ENCODE data around the gene LAMTOR4. TPM values are rescaled to one million over a fixed set of nuclear protein-coding genes. Genes with fewer than 3 reads are reported as not detected.

Gene LAMTOR4
- total and polyA plus RNA-seq, 10 of the 15 experiments (the other 5 are each of a cell fraction or from before 2014, with no cell fraction given), result 73.4 to 297 (median 196) TPM

GRCh38 chr7:100171087-100171681, 22.5 kb downstream of the LAMTOR4 start:
- Histone ChIP-seq H3K27me3 (replicated peaks in 1 of 2; ENCODE audit: control insufficient read depth in 2 of 2, insufficient read depth in 2 of 2, low read length in 1 of 2) (peaks cover 4 to 6% of the 10 kb centered on the region in 2 experiments; a peak in 3 of 4 replicates), H3K4me1 (ENCODE audit: control insufficient read depth, insufficient read depth, low read length) (peaks cover 49% of the 10 kb centered on the region), H3K4me2 (ENCODE audit: control insufficient read depth, insufficient read depth) (peak overlapping the region; percentile 72), H3K4me3 (peak overlapping the region; percentile 39; the same call in 1 of the 2 replicates), H3K27ac (ENCODE audit: control insufficient read depth, insufficient read depth) (no peak overlapping the region), H2AFZ (ENCODE audit: control insufficient read depth, low read depth, low read length) (peak overlapping the region; percentile 26), H3K9ac (ENCODE audit: control insufficient read depth, insufficient read depth, low read length) (no peak overlapping the region), H3K36me3 (ENCODE audit: control insufficient read depth in 2 of 2, insufficient read depth in 2 of 2, low read length in 1 of 2) (no peaks in the 10 kb centered on the region), H3K9me3 (replicated peaks; ENCODE audit: control insufficient read depth, insufficient read depth, low read length) (no peaks in the 10 kb centered on the region), H3K79me2 (ENCODE audit: control insufficient read depth, insufficient read depth, low read length) (no peaks in the 10 kb centered on the region), H4K20me1 (ENCODE audit: control insufficient read depth, insufficient read depth) (no peaks in the 10 kb centered on the region)
- RAD21 ChIA-PET (ENCODE audit: unreplicated experiment), result interaction anchor here (1.5 kb wide), 1 partner anchor 40 kb away, joined by 5 read pairs; no protein-coding TSS in a partner anchor
- CTCF ChIA-PET, result interaction anchor here (1.2 kb wide), 1 partner anchor 19 kb away, joined by 4 read pairs; no protein-coding TSS in a partner anchor
- POLR2A ChIA-PET, result interaction anchor here (0.5 to 0.9 kb wide), 4 partner anchors 14 to 90 kb away, joined by 3 to 5 read pairs (median 3); no protein-coding TSS in a partner anchor
- 9% methylated on average over 22 of the region's 61 CpGs for WGBS (ENCODE audit: insufficient coverage, insufficient replicate concordance, low lambda C conversion rate, missing lambda C conversion rate)
- SMC1A ChIA-PET (ENCODE audit: uncharacterized antibody, unreplicated experiment), result interaction anchor here (1.1 kb wide), 1 partner anchor 10 kb away, joined by 3 read pairs; no protein-coding TSS in a partner anchor
- FAIRE-seq, result no peak
- ATAC-seq, result peak; percentile 50
- no peak for TF ChIP-seq HCFC1 (IDR thresholded peaks at IDR 0.05; ENCODE audit: low read length)
- TF ChIP-seq E4F1 (IDR thresholded peaks at IDR 0.05; ENCODE audit: borderline replicate concordance, partially characterized antibody), result no peak
- TF ChIP-seq SMAD1 (IDR thresholded peaks at IDR 0.05; ENCODE audit: low read depth, partially characterized antibody), result no peak
- no peak for TF ChIP-seq SREBF2 (IDR thresholded peaks at IDR 0.05; ENCODE audit: low read length)
- TF ChIP-seq MYC (IDR thresholded peaks at IDR 0.05; ENCODE audit: insufficient read depth, insufficient read length, insufficient replicate concordance, low read length, severe bottlenecking), result no peak
- no peak for TF ChIP-seq ZSCAN29 (IDR thresholded peaks at IDR 0.05)
- TF ChIP-seq ZNF207 (IDR thresholded peaks at IDR 0.05; ENCODE audit: borderline replicate concordance), result no peak
- no peak for TF ChIP-seq RAD21 (IDR thresholded peaks at IDR 0.05; ENCODE audit: insufficient read depth, low read depth, low read length)
- TF ChIP-seq JUNB (IDR thresholded peaks at IDR 0.05), result no peak
- TF ChIP-seq BCL11A (IDR thresholded peaks at IDR 0.05; ENCODE audit: low read depth, low read length), result no peak
- no peak for TF ChIP-seq MYB (IDR thresholded peaks at IDR 0.05; ENCODE audit: borderline replicate concordance, low read depth, low read length)
- TF ChIP-seq MXI1 (IDR thresholded peaks at IDR 0.05; ENCODE audit: low read depth, low read length), result no peak
- TF ChIP-seq, protein P1, sequence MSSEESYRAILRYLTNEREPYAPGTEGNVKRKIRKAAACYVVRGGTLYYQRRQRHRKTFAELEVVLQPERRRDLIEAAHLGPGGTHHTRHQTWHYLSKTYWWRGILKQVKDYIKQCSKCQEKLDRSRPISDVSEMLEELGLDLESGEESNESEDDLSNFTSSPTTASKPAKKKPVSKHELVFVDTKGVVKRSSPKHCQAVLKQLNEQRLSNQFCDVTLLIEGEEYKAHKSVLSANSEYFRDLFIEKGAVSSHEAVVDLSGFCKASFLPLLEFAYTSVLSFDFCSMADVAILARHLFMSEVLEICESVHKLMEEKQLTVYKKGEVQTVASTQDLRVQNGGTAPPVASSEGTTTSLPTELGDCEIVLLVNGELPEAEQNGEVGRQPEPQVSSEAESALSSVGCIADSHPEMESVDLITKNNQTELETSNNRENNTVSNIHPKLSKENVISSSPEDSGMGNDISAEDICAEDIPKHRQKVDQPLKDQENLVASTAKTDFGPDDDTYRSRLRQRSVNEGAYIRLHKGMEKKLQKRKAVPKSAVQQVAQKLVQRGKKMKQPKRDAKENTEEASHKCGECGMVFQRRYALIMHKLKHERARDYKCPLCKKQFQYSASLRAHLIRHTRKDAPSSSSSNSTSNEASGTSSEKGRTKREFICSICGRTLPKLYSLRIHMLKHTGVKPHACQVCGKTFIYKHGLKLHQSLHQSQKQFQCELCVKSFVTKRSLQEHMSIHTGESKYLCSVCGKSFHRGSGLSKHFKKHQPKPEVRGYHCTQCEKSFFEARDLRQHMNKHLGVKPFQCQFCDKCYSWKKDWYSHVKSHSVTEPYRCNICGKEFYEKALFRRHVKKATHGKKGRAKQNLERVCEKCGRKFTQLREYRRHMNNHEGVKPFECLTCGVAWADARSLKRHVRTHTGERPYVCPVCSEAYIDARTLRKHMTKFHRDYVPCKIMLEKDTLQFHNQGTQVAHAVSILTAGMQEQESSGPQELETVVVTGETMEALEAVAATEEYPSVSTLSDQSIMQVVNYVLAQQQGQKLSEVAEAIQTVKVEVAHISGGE (CRISPR knock-in tag; IDR thresholded peaks at IDR 0.05), result no peak
- TF ChIP-seq POLR2AphosphoS2 (IDR thresholded peaks at IDR 0.05; ENCODE audit: low read depth, low read length), result no peak
- TF ChIP-seq IRF4 (IDR thresholded peaks at IDR 0.05; ENCODE audit: low read depth, low read length), result no peak
- in situ Hi-C loops (cut with MboI), result no loop called here
- no peak for DNase-seq (ENCODE audit: low read depth, low spot score)
- intact Hi-C loops (cut with micrococcal nuclease; ENCODE audit: unreplicated experiment), result no loop called here
- no TSS peak for BruUV-seq (replicated peaks)

Data from GM12878 (cell line).